Heart left ventricle (tissue), 13 donors: ENCODE data around the gene TDRD10.

ENCODE experiments used
- CTCF ChIP-seq, 12 donors: fragments of 200-600 bp; sonication (generic) in 4 of 12; IDR thresholded peaks; one replicate each; pipeline versions ENCODE4 v1.5.0 to v1.8.0; 2018 to 2022; ENCODE audit warnings: antibody characterized with exemption in 12 of 12, mild to moderate bottlenecking in 5 of 12
- POLR2A ChIP-seq, 2 donors: fragments of 450-650 bp; IDR thresholded peaks; one replicate each; pipeline ENCODE4 v1.6.1; 2017; ENCODE audit warnings: antibody characterized with exemption in 2 of 2, mild to moderate bottlenecking in 2 of 2, moderate library complexity in 2 of 2
- donor health status: ischemic (EF 13 %, LVEDD 7.1; RV severe dilation, severe dysfunction).
- donor health status: DM: no; HTN: yes; CAD: no.
- donor health status: DM: no; HTN: no; CAD: no.
- donor health status: ischemic (EF 25% LVEDD 6.9; RV normal size, moderate dysfunction).
- donor health status: ischemic (EF 25% LVEDD 5.7; RV mildly dilated, moderate dysfunction).
- donor health status: ischemic (EF 35%, LVEDD 5.7; RV mildly dilated, moderate dysfunction).
- donor health status: nonischemic (EF 11% LVEDD 7.7; RV severe dilation, severe dysfunction).
- donor health status: DM: yes; HTN: yes; CAD: no.
- donor health status: PGD.
- donor health status: ischemic (EF 29% LVEDD 5.4; RV normal size, mild dysfunction).
- donor health status: nonischemic (EF 23%, LVEDD 6.1; RV moderate dilation, normal function).

- TF ChIP-seq CTCF (IDR thresholded peaks at IDR 0.05) (no peak), POLR2A (IDR thresholded peaks at IDR 0.05) (no peak)
Observed at GRCh38 chr1:154497026-154497806, 4.8 kb upstream of the TDRD10 start.
